Panc1 (cell line): Measurements from ENCODE around the gene SCNN1G. TPM values are rescaled to one million over a fixed set of nuclear protein-coding genes. Genes with fewer than 3 reads are reported as not detected.

Experiments
- ATAC-seq: fragments of 200-7000 bp; cut with Tn5 transposase; 2 replicates; pipeline ENCODE4 v1.9.1; 2020; ENCODE audit warnings: mild to moderate bottlenecking, moderate library complexity
- BruUV-seq: library from RNA; stranded (reverse); fragments of 400-500 nt; replicated peaks from 2 replicates; lab custom pipeline; 2021; lab: Mats Ljungman, UMichigan
- CTCF ChIA-PET: fragments of 300-600 bp; sonication (Branson Sonifier 250); formaldehyde crosslinking; loops from one replicate; lab custom pipeline; 2022; ENCODE audit warnings: antibody characterized with exemption; lab: Charles Lee
- POLR2A ChIA-PET: fragments of 300-600 bp; sonication (Branson Sonifier 250); formaldehyde crosslinking; loops from one replicate; lab custom pipeline; 2022; ENCODE audit warnings: antibody characterized with exemption; lab: Charles Lee
- DNase-seq: peaks from one replicate; pipeline ENCODE4 v3.0.0-alpha.2; 2010; ENCODE audit warnings: low read depth, low spot score
- H3K27ac ChIP-seq: 2 replicates; pipeline ENCODE4 v1.5.1; 2011; ENCODE audit warnings: mild to moderate bottlenecking, low read length, inconsistent platforms
- H3K27me3 ChIP-seq: fragments of 200-500 bp; sonication (Bioruptor generic); 2 replicates; pipeline ENCODE4 v1.6.0; 2014; ENCODE audit warnings: low read length, inconsistent platforms; ENCODE audit not compliant: control insufficient read depth, insufficient read depth
- H3K36me3 ChIP-seq: fragments of 200-500 bp; sonication (Bioruptor generic); 2 replicates; pipeline ENCODE4 v1.5.1; 2014; ENCODE audit warnings: inconsistent platforms, mild to moderate bottlenecking, low read length, moderate library complexity; ENCODE audit not compliant: control insufficient read depth, insufficient read depth
- H3K4me1 ChIP-seq: 2 replicates; pipeline ENCODE4 v1.5.1; 2011; ENCODE audit warnings: inconsistent platforms, mild to moderate bottlenecking, low read length, moderate library complexity; ENCODE audit not compliant: control insufficient read depth, insufficient read depth
- H3K4me3 ChIP-seq, 2 experiments: 2 replicates each; pipeline ENCODE4 v1.5.1; 2011 to 2012; ENCODE audit warnings: low read depth in 2 of 2, low read length in 2 of 2, mild to moderate bottlenecking in 2 of 2, inconsistent platforms in 1 of 2, moderate library complexity in 1 of 2
- H3K9me3 ChIP-seq: fragments of 200-500 bp; sonication (Bioruptor generic); 2 replicates; pipeline ENCODE4 v1.5.1; 2014; ENCODE audit warnings: low read depth, mild to moderate bottlenecking, inconsistent platforms, low read length, moderate library complexity; ENCODE audit not compliant: control insufficient read depth, insufficient read depth
- POLR2AphosphoS5 ChIP-seq: IDR thresholded peaks from 2 replicates; pipeline ENCODE4 v1.6.1; 2012; ENCODE audit warnings: mild to moderate bottlenecking, low read depth, low read length, moderate library complexity
- SIN3A ChIP-seq: IDR thresholded peaks from 2 replicates; pipeline ENCODE4 v1.6.1; 2012; ENCODE audit warnings: low read depth, mild to moderate bottlenecking, low read length, moderate library complexity, borderline replicate concordance; ENCODE audit not compliant: insufficient read depth
- TCF7L2 ChIP-seq: IDR thresholded peaks from 2 replicates; pipeline ENCODE4 v1.6.1; 2011; ENCODE audit warnings: mild to moderate bottlenecking, low read depth, low read length, inconsistent platforms
- in situ Hi-C: cut with HindIII; loops from 2 replicates; pipeline ENCODE4 v1.10.0; 2016; ENCODE audit warnings: low sequenced_read_pairs, low pct_unique_long_range_greater_than_20kb
- intact Hi-C: fragments of 100-400 bp; cut with micrococcal nuclease; formaldehyde crosslinking; loops from one replicate; pipeline ENCODE4 v1.10.0; 2022; ENCODE audit not compliant: unreplicated experiment
- total RNA-seq: library from RNA; stranded (reverse); gene quantifications from one replicate; pipeline ENCODE4 v1.2.1, GENCODE V29; 2021; ENCODE audit not compliant: unreplicated experiment
- TF ChIP-seq, protein P1 (sequence below): fragments of 450-650 bp; IDR thresholded peaks from 2 replicates; pipeline ENCODE4 v1.5.1; 2017; ENCODE audit warnings: mild to moderate bottlenecking
- TF ChIP-seq, protein P2 (sequence below), 2 experiments: IDR thresholded peaks; 2 replicates each; pipeline ENCODE4 v1.6.1; 2011 to 2012; ENCODE audit warnings: low read depth in 2 of 2, control low read depth in 1 of 2, low read length in 1 of 2, mild to moderate bottlenecking in 1 of 2, moderate library complexity in 1 of 2; ENCODE audit not compliant: insufficient read depth in 1 of 2

SCNN1G gene
- total RNA-seq, 1 experiment from 2014 or later: 3.4 TPM

DNA sequence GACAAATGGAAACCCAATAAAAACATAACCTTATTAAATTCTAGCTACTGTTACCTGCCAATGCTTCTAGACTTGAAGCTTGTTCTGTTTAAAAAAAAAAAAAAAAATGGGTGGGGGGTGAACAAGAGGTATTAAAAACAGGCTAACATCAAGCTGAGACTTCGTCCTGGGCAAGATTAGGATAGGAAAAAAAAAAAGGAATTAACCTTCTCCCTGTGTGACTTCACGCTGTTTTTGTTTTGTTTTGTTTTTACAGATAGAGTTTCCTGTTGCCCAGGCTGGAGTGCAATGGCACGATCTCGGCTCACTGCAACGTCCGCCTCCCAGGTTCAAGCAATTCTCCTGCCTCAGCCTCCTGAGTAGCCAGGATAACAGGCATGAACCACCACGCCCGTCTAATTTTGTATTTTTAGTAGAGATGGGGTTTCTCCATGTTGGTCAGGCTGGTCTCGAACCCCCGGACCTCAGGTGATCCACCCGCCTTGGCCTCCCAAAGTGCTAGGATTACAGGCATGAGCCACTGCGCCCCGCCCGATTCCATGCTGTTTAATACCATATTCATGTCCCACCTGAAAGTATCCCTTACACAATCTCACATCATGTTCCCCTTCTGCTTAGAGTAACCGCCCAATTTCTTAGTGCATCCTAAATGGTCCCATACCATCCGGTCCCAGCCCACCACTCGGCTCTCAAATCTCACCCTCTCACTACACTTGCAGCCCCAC is 35.5 kb upstream of the SCNN1G start:
- TF ChIP-seq, protein P1, sequence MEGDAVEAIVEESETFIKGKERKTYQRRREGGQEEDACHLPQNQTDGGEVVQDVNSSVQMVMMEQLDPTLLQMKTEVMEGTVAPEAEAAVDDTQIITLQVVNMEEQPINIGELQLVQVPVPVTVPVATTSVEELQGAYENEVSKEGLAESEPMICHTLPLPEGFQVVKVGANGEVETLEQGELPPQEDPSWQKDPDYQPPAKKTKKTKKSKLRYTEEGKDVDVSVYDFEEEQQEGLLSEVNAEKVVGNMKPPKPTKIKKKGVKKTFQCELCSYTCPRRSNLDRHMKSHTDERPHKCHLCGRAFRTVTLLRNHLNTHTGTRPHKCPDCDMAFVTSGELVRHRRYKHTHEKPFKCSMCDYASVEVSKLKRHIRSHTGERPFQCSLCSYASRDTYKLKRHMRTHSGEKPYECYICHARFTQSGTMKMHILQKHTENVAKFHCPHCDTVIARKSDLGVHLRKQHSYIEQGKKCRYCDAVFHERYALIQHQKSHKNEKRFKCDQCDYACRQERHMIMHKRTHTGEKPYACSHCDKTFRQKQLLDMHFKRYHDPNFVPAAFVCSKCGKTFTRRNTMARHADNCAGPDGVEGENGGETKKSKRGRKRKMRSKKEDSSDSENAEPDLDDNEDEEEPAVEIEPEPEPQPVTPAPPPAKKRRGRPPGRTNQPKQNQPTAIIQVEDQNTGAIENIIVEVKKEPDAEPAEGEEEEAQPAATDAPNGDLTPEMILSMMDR: no peak
- TF ChIP-seq, protein P2, sequence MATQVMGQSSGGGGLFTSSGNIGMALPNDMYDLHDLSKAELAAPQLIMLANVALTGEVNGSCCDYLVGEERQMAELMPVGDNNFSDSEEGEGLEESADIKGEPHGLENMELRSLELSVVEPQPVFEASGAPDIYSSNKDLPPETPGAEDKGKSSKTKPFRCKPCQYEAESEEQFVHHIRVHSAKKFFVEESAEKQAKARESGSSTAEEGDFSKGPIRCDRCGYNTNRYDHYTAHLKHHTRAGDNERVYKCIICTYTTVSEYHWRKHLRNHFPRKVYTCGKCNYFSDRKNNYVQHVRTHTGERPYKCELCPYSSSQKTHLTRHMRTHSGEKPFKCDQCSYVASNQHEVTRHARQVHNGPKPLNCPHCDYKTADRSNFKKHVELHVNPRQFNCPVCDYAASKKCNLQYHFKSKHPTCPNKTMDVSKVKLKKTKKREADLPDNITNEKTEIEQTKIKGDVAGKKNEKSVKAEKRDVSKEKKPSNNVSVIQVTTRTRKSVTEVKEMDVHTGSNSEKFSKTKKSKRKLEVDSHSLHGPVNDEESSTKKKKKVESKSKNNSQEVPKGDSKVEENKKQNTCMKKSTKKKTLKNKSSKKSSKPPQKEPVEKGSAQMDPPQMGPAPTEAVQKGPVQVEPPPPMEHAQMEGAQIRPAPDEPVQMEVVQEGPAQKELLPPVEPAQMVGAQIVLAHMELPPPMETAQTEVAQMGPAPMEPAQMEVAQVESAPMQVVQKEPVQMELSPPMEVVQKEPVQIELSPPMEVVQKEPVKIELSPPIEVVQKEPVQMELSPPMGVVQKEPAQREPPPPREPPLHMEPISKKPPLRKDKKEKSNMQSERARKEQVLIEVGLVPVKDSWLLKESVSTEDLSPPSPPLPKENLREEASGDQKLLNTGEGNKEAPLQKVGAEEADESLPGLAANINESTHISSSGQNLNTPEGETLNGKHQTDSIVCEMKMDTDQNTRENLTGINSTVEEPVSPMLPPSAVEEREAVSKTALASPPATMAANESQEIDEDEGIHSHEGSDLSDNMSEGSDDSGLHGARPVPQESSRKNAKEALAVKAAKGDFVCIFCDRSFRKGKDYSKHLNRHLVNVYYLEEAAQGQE (IDR thresholded peaks at IDR 0.05; ENCODE audit: insufficient read depth in 1 of 2, low read depth in 2 of 2, low read length in 1 of 2): no peak
- TF ChIP-seq TCF7L2 (no peak), POLR2AphosphoS5 (no peak), SIN3A (no peak)
- no TSS peak for BruUV-seq
- CTCF ChIA-PET: no interaction called here
- peak overlapping the region; percentile 80 to 86 for H3K4me3 ChIP-seq
- in situ Hi-C loops (no loop called here), intact Hi-C loops (no loop called here)
- peaks cover 50% of the 10 kb centered on the region for H3K4me1 ChIP-seq
- H3K27ac ChIP-seq: peak overlapping the region; percentile 87
- no peaks in the 10 kb centered on the region for H3K9me3 ChIP-seq
- ATAC-seq: no peak
- no peaks in the 10 kb centered on the region; the same call in 1 of the 2 replicates for H3K36me3 ChIP-seq
- no peak for DNase-seq
- H3K27me3 ChIP-seq: no peaks in the 10 kb centered on the region
- POLR2A ChIA-PET: interaction anchor here (0.6 kb wide), 2 partner anchors 77 to 427 kb away, joined by 3 to 9 read pairs; no protein-coding TSS in a partner anchor

DNA sequence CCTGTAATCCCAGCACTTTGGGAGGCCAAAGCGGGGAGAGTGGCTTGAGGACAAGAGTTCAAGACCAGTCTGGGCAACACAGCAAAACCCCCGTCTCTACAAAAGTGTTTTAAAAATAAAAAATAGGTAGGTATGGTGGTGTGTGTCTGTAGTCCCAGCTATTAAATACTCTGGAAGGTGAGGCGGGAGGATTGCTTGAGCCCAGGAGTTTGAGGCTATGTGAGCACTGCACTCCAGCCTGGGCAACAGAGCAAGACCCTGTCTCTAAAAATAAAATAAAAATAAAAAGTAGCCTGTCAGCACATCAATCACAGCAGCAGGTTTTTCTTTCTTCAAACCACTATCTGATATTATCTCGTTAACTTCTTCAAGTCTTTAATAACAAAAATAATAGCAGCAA is 34.9 kb upstream of the SCNN1G start:
- CTCF ChIA-PET: no interaction called here
- ATAC-seq (no peak), DNase-seq (no peak)
- H3K4me3 ChIP-seq: peak overlapping the region; percentile 80 to 86
- TF ChIP-seq SIN3A: no peak
- no peak for TF ChIP-seq TCF7L2
- TF ChIP-seq, protein P2 (IDR thresholded peaks at IDR 0.05; ENCODE audit: insufficient read depth in 1 of 2, low read depth in 2 of 2, low read length in 1 of 2): no peak
- TF ChIP-seq POLR2AphosphoS5: no peak
- TF ChIP-seq, protein P1: no peak
- peak overlapping the region; percentile 87 for H3K27ac ChIP-seq
- no peaks in the 10 kb centered on the region for H3K27me3 ChIP-seq
- no peaks in the 10 kb centered on the region; the same call in 1 of the 2 replicates for H3K36me3 ChIP-seq
- H3K4me1 ChIP-seq: peaks cover 44% of the 10 kb centered on the region
- in situ Hi-C loops: no loop called here
- no peaks in the 10 kb centered on the region for H3K9me3 ChIP-seq
- POLR2A ChIA-PET: no interaction called here
- intact Hi-C loops: no loop called here
- TSS peak; percentile 73 for BruUV-seq
